Left lung (tissue), 10 donors: ENCODE results near the gene RNU1-4. TPM values are rescaled to one million over a fixed set of nuclear protein-coding genes. Genes with fewer than 3 reads are reported as not detected.
A peak's percentile ranks its signal among the peaks of the same experiment; 100 is the strongest.
"Not testable (repeated sequence)": the region's sequence is repeated elsewhere in the genome, so short reads cannot be mapped to it uniquely, and the experiment has no call there.

Experiments used
- ATAC-seq: fragments of 200-7000 bp; cut with Tn5 transposase; one replicate; pipeline ENCODE4 v1.9.1; 2020; ENCODE audit warnings: moderate library complexity
- DNase-seq, 4 donors: peaks; one replicate each; pipeline ENCODE4 v3.0.0-alpha.2; 2013 to 2020
- H3K27ac ChIP-seq, 2 donors: fragments of 200-600 bp; sonication (generic) in 1 of 2; one replicate each; pipeline versions ENCODE4 v1.5.0 to v1.8.0; 2020 to 2021
- H3K27me3 ChIP-seq, 2 donors: fragments of 200-600 bp; sonication (generic) in 1 of 2; one replicate each; pipeline versions ENCODE4 v1.5.0 to v1.8.0; 2020 to 2021
- H3K36me3 ChIP-seq, 2 donors: fragments of 200-600 bp; sonication (generic) in 1 of 2; one replicate each; pipeline versions ENCODE4 v1.5.0 to v1.8.0; 2020 to 2021
- H3K4me1 ChIP-seq, 2 donors: fragments of 200-600 bp; one replicate each; pipeline ENCODE4 v1.8.0; 2021
- H3K4me3 ChIP-seq, 2 donors: fragments of 200-600 bp; sonication (generic) in 1 of 2; one replicate each; pipeline versions ENCODE4 v1.5.0 to v1.8.0; 2020 to 2021; ENCODE audit warnings: mild to moderate bottlenecking in 1 of 2
- H3K9me3 ChIP-seq, 2 donors: fragments of 200-600 bp; sonication (generic) in 1 of 2; one replicate each; pipeline versions ENCODE4 v1.5.0 to v1.8.0; 2020 to 2021
- intact Hi-C, 2 donors: fragments of 100-400 bp; cut with DNase I; formaldehyde crosslinking; loops; one replicate each; pipeline versions ENCODE4 v1.11.2 to v1.14.2; 2022
- polyA plus RNA-seq, 6 donors: library from polyadenylated mRNA; unstranded; fragments of 120-200 nt; gene quantifications; one replicate each; pipeline ENCODE4 v1.2.1, GENCODE V29; 2013; ENCODE audit not compliant: insufficient read length in 6 of 6
- total RNA-seq, 2 donors: library from RNA; stranded (reverse); fragmentation: NEBNext Ultra II Directional; extraction: Animal tissue kit (Norgen Biotek cat#: 25700); gene quantifications; one replicate each; pipeline ENCODE4 v1.2.1, GENCODE V29; 2021
- donor health status: DM: no; HTN: yes; CAD: no.
- donor health status: DM: no; HTN: no; CAD: no.

Gene RNU1-4
- total and polyA plus RNA-seq, 8 donors, result 1.5 to 3,444 (median 2.8) TPM

GRCh38 chr1:16772275-16773204, 32.2 kb downstream of the RNU1-4 start:
- H3K27ac ChIP-seq, result peak overlapping the region in 1 of 2 donors; percentile 68
- peaks cover 4 to 12% of the 10 kb centered on the region in 2 donors for H3K27me3 ChIP-seq
- H3K36me3 ChIP-seq, H3K4me1 ChIP-seq, H3K9me3 ChIP-seq, H3K4me3 ChIP-seq, intact Hi-C loops: not testable (repeated sequence)
- peak in 2 of 4 donors; percentile 73 to 75 for DNase-seq
- peak; percentile 62 for ATAC-seq

GRCh38 chr1:16773205-16773596, 32.9 kb downstream of the RNU1-4 start:
- H3K36me3 ChIP-seq, H3K27ac ChIP-seq, H3K4me1 ChIP-seq, intact Hi-C loops, H3K9me3 ChIP-seq, H3K4me3 ChIP-seq, ATAC-seq: not testable (repeated sequence)
- peaks cover 4 to 17% of the 10 kb centered on the region in 2 donors for H3K27me3 ChIP-seq
- DNase-seq, result peak in 1 of 4 donors; percentile 77

GRCh38 chr1:16773723-16774122, 33.4 kb downstream of the RNU1-4 start:
- H3K27ac ChIP-seq, H3K9me3 ChIP-seq, H3K4me3 ChIP-seq, ATAC-seq, DNase-seq, H3K36me3 ChIP-seq, intact Hi-C loops, H3K4me1 ChIP-seq: not testable (repeated sequence)
- H3K27me3 ChIP-seq, result peaks cover 4 to 17% of the 10 kb centered on the region in 2 donors

- DNase-seq, H3K4me3 ChIP-seq, intact Hi-C loops, ATAC-seq, H3K4me1 ChIP-seq, H3K36me3 ChIP-seq, H3K9me3 ChIP-seq, H3K27ac ChIP-seq: not testable (repeated sequence)
- peaks cover 4 to 21% of the 10 kb centered on the region in 2 donors for H3K27me3 ChIP-seq
Measured at GRCh38 chr1:16774773-16775172, 34.5 kb downstream of the RNU1-4 start.

GRCh38 chr1:16775290-16775689, 35.0 kb downstream of the RNU1-4 start:
- ATAC-seq, intact Hi-C loops, DNase-seq, H3K4me1 ChIP-seq, H3K27ac ChIP-seq, H3K4me3 ChIP-seq, H3K9me3 ChIP-seq, H3K36me3 ChIP-seq: not testable (repeated sequence)
- H3K27me3 ChIP-seq, result peaks cover 4 to 23% of the 10 kb centered on the region in 2 donors

- H3K36me3 ChIP-seq, ATAC-seq, H3K4me1 ChIP-seq, intact Hi-C loops, H3K27ac ChIP-seq, H3K4me3 ChIP-seq, DNase-seq, H3K9me3 ChIP-seq: not testable (repeated sequence)
- H3K27me3 ChIP-seq, result peaks cover 4 to 23% of the 10 kb centered on the region in 2 donors
Measured at GRCh38 chr1:16776248-16776647, 35.9 kb downstream of the RNU1-4 start.

GRCh38 chr1:16776835-16777234, 36.5 kb downstream of the RNU1-4 start:
- H3K4me1 ChIP-seq, H3K4me3 ChIP-seq, intact Hi-C loops, ATAC-seq, DNase-seq, H3K9me3 ChIP-seq, H3K36me3 ChIP-seq, H3K27ac ChIP-seq: not testable (repeated sequence)
- peaks cover 4 to 23% of the 10 kb centered on the region in 2 donors for H3K27me3 ChIP-seq

- H3K9me3 ChIP-seq, H3K4me3 ChIP-seq, H3K36me3 ChIP-seq, H3K4me1 ChIP-seq, ATAC-seq, intact Hi-C loops, H3K27ac ChIP-seq, DNase-seq: not testable (repeated sequence)
- peaks cover 0 to 15% of the 10 kb centered on the region in 2 donors for H3K27me3 ChIP-seq
Measured at GRCh38 chr1:16777821-16778220, 37.5 kb downstream of the RNU1-4 start.

GRCh38 chr1:16779525-16779924, 39.2 kb downstream of the RNU1-4 start:
- H3K27me3 ChIP-seq, result peaks cover 0 to 10% of the 10 kb centered on the region in 2 donors
- H3K27ac ChIP-seq, H3K9me3 ChIP-seq, intact Hi-C loops, ATAC-seq, DNase-seq, H3K4me3 ChIP-seq, H3K36me3 ChIP-seq, H3K4me1 ChIP-seq: not testable (repeated sequence)

GRCh38 chr1:16781033-16781432, 40.7 kb downstream of the RNU1-4 start:
- H3K27me3 ChIP-seq, result peaks cover 0 to 10% of the 10 kb centered on the region in 2 donors
- H3K27ac ChIP-seq, DNase-seq, H3K36me3 ChIP-seq, H3K4me3 ChIP-seq, H3K9me3 ChIP-seq, H3K4me1 ChIP-seq, intact Hi-C loops: not testable (repeated sequence)
- peak; percentile 87 for ATAC-seq

- H3K36me3 ChIP-seq, H3K4me1 ChIP-seq, intact Hi-C loops, DNase-seq, H3K27ac ChIP-seq, H3K4me3 ChIP-seq, H3K9me3 ChIP-seq: not testable (repeated sequence)
- ATAC-seq, result peak; percentile 4
- peaks cover 0 to 10% of the 10 kb centered on the region in 2 donors for H3K27me3 ChIP-seq
Measured at GRCh38 chr1:16781625-16782024, 41.3 kb downstream of the RNU1-4 start.

- intact Hi-C loops, H3K27ac ChIP-seq, ATAC-seq, H3K27me3 ChIP-seq, DNase-seq, H3K4me1 ChIP-seq, H3K36me3 ChIP-seq, H3K4me3 ChIP-seq, H3K9me3 ChIP-seq: not testable (repeated sequence)
Measured at GRCh38 chr1:16784955-16785354, 44.6 kb downstream of the RNU1-4 start.

GRCh38 chr1:16786362-16786761, 46.0 kb downstream of the RNU1-4 start:
- DNase-seq, H3K27ac ChIP-seq, ATAC-seq, H3K9me3 ChIP-seq, H3K27me3 ChIP-seq, intact Hi-C loops, H3K36me3 ChIP-seq, H3K4me3 ChIP-seq, H3K4me1 ChIP-seq: not testable (repeated sequence)
